Loucy (cell line): ENCODE measurements around the gene C1QL4.

Experiments
- CTCF ChIP-seq: fragments of 200-600 bp; sonication (generic); conservative IDR thresholded peaks from 2 replicates; pipeline ENCODE4 v1.5.1; 2014; ENCODE audit warnings: mild to moderate bottlenecking, antibody characterized with exemption, low read length
- EZH2phosphoT487 ChIP-seq: fragments of 200-600 bp; IDR thresholded peaks from 2 replicates; pipeline ENCODE4 v1.6.1; 2018; ENCODE audit warnings: antibody characterized with exemption, mild to moderate bottlenecking, moderate library complexity, borderline replicate concordance

DNA sequence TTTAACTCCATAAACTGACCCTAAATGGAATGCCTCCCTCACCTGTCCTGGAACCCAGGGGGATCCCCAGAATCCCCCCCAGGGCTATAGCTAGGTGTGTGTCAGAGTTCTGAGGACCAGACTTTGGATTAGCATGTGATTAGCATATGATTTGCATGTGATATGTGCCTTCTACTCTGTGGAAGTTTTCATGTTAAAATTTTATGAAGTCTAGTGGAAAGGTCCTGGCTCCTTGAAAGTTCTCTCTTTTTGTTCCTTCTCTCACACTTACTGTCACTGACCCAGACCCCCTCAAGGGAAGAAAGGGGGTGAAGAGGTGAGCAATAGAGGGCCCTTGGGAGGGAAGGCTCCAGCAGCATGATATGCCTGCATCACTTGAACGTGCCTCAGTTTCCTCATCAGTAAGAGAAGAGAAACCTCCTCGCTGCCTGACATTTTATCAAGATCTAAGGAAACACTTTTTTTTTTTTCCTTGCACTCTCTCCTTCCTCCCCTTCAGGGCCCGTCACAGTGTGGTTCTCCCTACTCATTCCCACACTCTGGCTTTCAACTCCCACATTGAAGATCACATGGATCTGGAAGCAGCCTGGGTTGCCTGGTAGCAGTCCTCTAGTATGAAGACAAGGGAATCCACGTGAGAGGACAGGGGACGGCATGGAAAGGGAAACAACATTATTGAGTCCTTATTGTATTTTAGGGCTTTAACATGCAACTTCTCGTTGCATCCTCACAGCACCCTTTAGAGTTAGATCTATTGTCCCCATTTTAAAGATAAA is 3.3 kb upstream of the C1QL4 start:
- TF ChIP-seq CTCF (no peak), EZH2phosphoT487 (no peak)
